H1 (cell line): ENCODE measurements around the gene CCDC86. TPM values are rescaled to one million over a fixed set of nuclear protein-coding genes. Genes with fewer than 3 reads are reported as not detected.

Source experiments
- CTCF ChIA-PET: fragments of 300-600 bp; sonication (Branson Sonifier 250); formaldehyde crosslinking; loops from one replicate; lab custom pipeline; 2021; ENCODE audit not compliant: partially characterized antibody; lab: Charles Lee
- POLR2A ChIA-PET: fragments of 300-600 bp; sonication (Branson Sonifier 250); formaldehyde crosslinking; loops from one replicate; lab custom pipeline; 2021; ENCODE audit warnings: inconsistent platforms; ENCODE audit not compliant: partially characterized antibody; lab: Charles Lee
- DNase-seq, 2 experiments: peaks; one replicate each; pipeline versions ENCODE4 v3.0.0 to v3.0.0-alpha.2; 2010 to 2022; ENCODE audit warnings: low spot score in 2 of 2, low read depth in 1 of 2, mixed read lengths in 1 of 2
- FAIRE-seq: peaks from 2 replicates; lab custom pipeline; 2011; peaks lifted over from hg19 to GRCh38; lab: Jason Lieb, UNC
- H2AFZ ChIP-seq: 2 replicates; pipeline ENCODE4 v1.8.1; 2012; ENCODE audit warnings: low read length, inconsistent platforms
- H2AK5ac ChIP-seq: 2 replicates; pipeline ENCODE4 v1.6.1; 2013; ENCODE audit warnings: low read depth, low read length
- H2BK120ac ChIP-seq: replicated peaks from 2 replicates; pipeline ENCODE3; 2013; ENCODE audit warnings: low read depth, low read length, inconsistent platforms
- H2BK12ac ChIP-seq: 2 replicates; pipeline ENCODE4 v1.6.1; 2013; ENCODE audit warnings: low read depth, low read length
- H2BK15ac ChIP-seq: 2 replicates; pipeline ENCODE4 v1.6.1; 2013; ENCODE audit warnings: low read length
- H2BK20ac ChIP-seq: 2 replicates; pipeline ENCODE4 v1.6.1; 2013; ENCODE audit warnings: low read length
- H2BK5ac ChIP-seq: 2 replicates; pipeline ENCODE4 v1.6.1; 2013; ENCODE audit warnings: low read depth, low read length
- H3K14ac ChIP-seq: 2 replicates; pipeline ENCODE4 v1.6.1; 2013; ENCODE audit warnings: inconsistent platforms; ENCODE audit not compliant: insufficient read length
- H3K18ac ChIP-seq: 2 replicates; pipeline ENCODE4 v1.6.1; 2013; ENCODE audit warnings: low read length; ENCODE audit errors: extremely low read depth
- H3K23ac ChIP-seq: 2 replicates; pipeline ENCODE4 v1.6.1; 2013; ENCODE audit warnings: inconsistent platforms; ENCODE audit not compliant: insufficient read length
- H3K23me2 ChIP-seq: 2 replicates; pipeline ENCODE4 v1.6.1; 2013; ENCODE audit warnings: low read depth, low read length
- H3K27ac ChIP-seq: 2 replicates; pipeline ENCODE4 v1.6.1; 2011; ENCODE audit warnings: low read depth, low read length, inconsistent platforms
- H3K27me3 ChIP-seq, 4 experiments: replicated peaks in 1 of 4; 1 replicate in 1 of 4; 2 replicates in 3 of 4; pipeline versions ENCODE4 v1.6.1 to v1.8.1; 2011 to 2013; ENCODE audit warnings: low read length in 3 of 4, mild to moderate bottlenecking in 3 of 4, inconsistent platforms in 2 of 4, mixed read lengths in 2 of 4, moderate library complexity in 1 of 4; ENCODE audit not compliant: control insufficient read depth in 3 of 4, insufficient read depth in 3 of 4; ENCODE audit errors: extremely low read depth in 1 of 4
- H3K36me3 ChIP-seq, 4 experiments: 2 replicates each; pipeline versions ENCODE4 v1.6.1 to v1.8.1; 2011 to 2013; ENCODE audit warnings: mild to moderate bottlenecking in 4 of 4, low read length in 3 of 4, moderate library complexity in 2 of 4, control low read depth in 1 of 4, inconsistent platforms in 1 of 4; ENCODE audit not compliant: insufficient read depth in 4 of 4, control insufficient read depth in 2 of 4
- H3K4ac ChIP-seq: replicated peaks from 2 replicates; pipeline ENCODE3; 2013; ENCODE audit warnings: low read length, low read depth, mixed read lengths, inconsistent platforms; ENCODE audit not compliant: insufficient read length
- H3K4me1 ChIP-seq, 4 experiments: replicated peaks in 1 of 4; 1 replicate in 1 of 4; 2 replicates in 3 of 4; pipeline versions ENCODE4 v1.6.1 to v1.8.1; 2011 to 2013; ENCODE audit warnings: low read length in 3 of 4, inconsistent platforms in 2 of 4, mixed read lengths in 1 of 4; ENCODE audit not compliant: insufficient read depth in 4 of 4, control insufficient read depth in 3 of 4
- H3K4me2 ChIP-seq, 2 experiments: 2 replicates each; pipeline versions ENCODE4 v1.6.1 to v1.8.1; 2011 to 2013; ENCODE audit warnings: low read depth in 2 of 2, low read length in 2 of 2, control low read depth in 1 of 2, inconsistent platforms in 1 of 2, mild to moderate bottlenecking in 1 of 2; ENCODE audit not compliant: insufficient read depth in 1 of 2
- H3K4me3 ChIP-seq, 4 experiments: fragments of 200-600, 300-600 bp in 1 of 4; sonication (generic), shearing (Covaris generic), sonication (Bioruptor Twin) in 1 of 4; 2 replicates each; pipeline versions ENCODE4 v1.5.1 to v1.8.1; 2011 to 2016; ENCODE audit warnings: low read length in 4 of 4, low read depth in 3 of 4, control low read depth in 2 of 4, inconsistent platforms in 2 of 4, mild to moderate bottlenecking in 2 of 4, mixed read lengths in 1 of 4, moderate library complexity in 1 of 4; ENCODE audit not compliant: insufficient read depth in 2 of 4; ENCODE audit errors: extremely low read depth in 1 of 4
- H3K56ac ChIP-seq: replicated peaks from 2 replicates; pipeline ENCODE3; 2013; ENCODE audit warnings: low read depth, mild to moderate bottlenecking, mixed read lengths, low read length, inconsistent platforms; ENCODE audit not compliant: insufficient read length
- H3K79me1 ChIP-seq: 2 replicates; pipeline ENCODE4 v1.6.1; 2013; ENCODE audit warnings: low read depth, low read length, control low read depth
- H3K79me2 ChIP-seq, 2 experiments: 2 replicates each; pipeline versions ENCODE4 v1.6.1 to v1.8.1; 2012 to 2013; ENCODE audit warnings: low read length in 2 of 2, mild to moderate bottlenecking in 2 of 2, inconsistent platforms in 1 of 2; ENCODE audit not compliant: insufficient read depth in 2 of 2, control insufficient read depth in 1 of 2
- H3K9ac ChIP-seq, 4 experiments: replicated peaks in 1 of 4; 1 replicate in 1 of 4; 2 replicates in 3 of 4; pipeline versions ENCODE4 v1.6.1 to v1.8.1; 2011 to 2013; ENCODE audit warnings: low read depth in 3 of 4, low read length in 3 of 4, control low read depth in 2 of 4, mild to moderate bottlenecking in 2 of 4, moderate library complexity in 2 of 4, inconsistent platforms in 1 of 4; ENCODE audit errors: extremely low read depth in 1 of 4
- H3K9me3 ChIP-seq, 2 experiments: 2 replicates each; pipeline versions ENCODE4 v1.6.1 to v1.8.1; 2012 to 2013; ENCODE audit warnings: mild to moderate bottlenecking in 2 of 2, moderate library complexity in 2 of 2, control low read depth in 1 of 2, inconsistent platforms in 1 of 2, low read depth in 1 of 2, low read length in 1 of 2, mixed read lengths in 1 of 2; ENCODE audit not compliant: insufficient read depth in 2 of 2
- H4K20me1 ChIP-seq, 2 experiments: replicated peaks in 1 of 2; 2 replicates each; pipeline versions ENCODE3 to v1.8.1; 2011 to 2013; ENCODE audit warnings: inconsistent platforms in 2 of 2, low read length in 2 of 2, mild to moderate bottlenecking in 1 of 2; ENCODE audit not compliant: insufficient read depth in 2 of 2, control insufficient read depth in 1 of 2
- H4K5ac ChIP-seq: 2 replicates; pipeline ENCODE4 v1.6.1; 2013; ENCODE audit warnings: low read length, low read depth, mixed read lengths, inconsistent platforms; ENCODE audit not compliant: insufficient read length
- H4K8ac ChIP-seq: 2 replicates; pipeline ENCODE4 v1.8.0; 2013; ENCODE audit warnings: mild to moderate bottlenecking, moderate library complexity, low read length, inconsistent platforms; ENCODE audit not compliant: insufficient read depth; ENCODE audit errors: extremely low read depth
- H4K91ac ChIP-seq: replicated peaks from 2 replicates; pipeline ENCODE3; 2013; ENCODE audit warnings: low read length, mixed read lengths, inconsistent platforms; ENCODE audit not compliant: insufficient read length
- BACH1 ChIP-seq: IDR thresholded peaks from 2 replicates; pipeline ENCODE4 v1.6.1; 2012; ENCODE audit warnings: low read length, improper control_type of control experiment
- EP300 ChIP-seq, 2 experiments: IDR thresholded peaks; 1 replicate in 1 of 2; 2 replicates in 1 of 2; pipeline ENCODE4 v1.6.1; 2011 to 2012; ENCODE audit warnings: low read depth in 2 of 2, low read length in 2 of 2, mild to moderate bottlenecking in 2 of 2, borderline replicate concordance in 1 of 2, inconsistent platforms in 1 of 2, moderate library complexity in 1 of 2
- KDM4A ChIP-seq: IDR thresholded peaks from one replicate; pipeline ENCODE4 v1.7.1; 2012; ENCODE audit warnings: low read depth, mild to moderate bottlenecking, moderate library complexity, low read length, inconsistent platforms; ENCODE audit not compliant: severe bottlenecking
- WGBS, 2 experiments: shearing (Covaris generic) in 1 of 2; methylation state at CpG; one replicate each; pipeline versions ENCODE4 v1.1.6 to v1.1.7; 2013 to 2015; ENCODE audit warnings: low lambda C conversion rate in 2 of 2, mixed read lengths in 2 of 2, inconsistent platforms in 1 of 2, low coverage in 1 of 2, missing lambda C conversion rate in 1 of 2; ENCODE audit not compliant: insufficient replicate concordance in 2 of 2, insufficient coverage in 1 of 2, insufficient read length in 1 of 2; ENCODE audit errors: extremely low coverage in 1 of 2, missing lambda C conversion rate in 1 of 2; 5-methylcytosine and 5-hydroxymethylcytosine counted together
- long read RNA-seq, 2 experiments: library from RNA in 1 of 2; library from capped mRNA in 1 of 2; stranded (forward); transcript quantifications; one replicate each; pipeline ENCODE4 v2.0.0, GENCODE V29; 2021; ENCODE audit warnings: inconsistent platforms in 1 of 2
- polyA minus RNA-seq, 3 experiments: library from RNA; depleted of rRNA, polyadenylated mRNA; stranded (reverse); fragments of >200 nt; gene quantifications; 1 replicate in 2 of 3; 2 replicates in 1 of 3; pipeline ENCODE4 v1.2.3, GENCODE V29; 2011
- polyA plus RNA-seq, 7 experiments: library from polyadenylated mRNA; depleted of rRNA in 3 of 7; stranded (reverse) in 5 of 7; unstranded in 2 of 7; fragments of >200 nt in 5 of 7; fragments of 200-250 nt in 2 of 7; gene quantifications; 1 replicate in 5 of 7; 2 replicates in 1 of 7; 4 replicates in 1 of 7; pipeline versions ENCODE4 v1.2.1 to v1.2.3, GENCODE V29; 2011 to 2013; ENCODE audit warnings: missing spikeins in 2 of 7, mixed read lengths in 2 of 7
- total RNA-seq: library from RNA; stranded (reverse); fragmentation: NEBNext Ultra II Directional; extraction: Animal tissue kit (Norgen Biotek cat#: 25700); gene quantifications from 2 replicates; pipeline ENCODE4 v1.2.1, GENCODE V29; 2021
- TF ChIP-seq, protein P1 (sequence below): IDR thresholded peaks from 2 replicates; pipeline ENCODE4 v1.6.1; 2012; ENCODE audit warnings: inconsistent platforms

The CCDC86 gene, protein sequence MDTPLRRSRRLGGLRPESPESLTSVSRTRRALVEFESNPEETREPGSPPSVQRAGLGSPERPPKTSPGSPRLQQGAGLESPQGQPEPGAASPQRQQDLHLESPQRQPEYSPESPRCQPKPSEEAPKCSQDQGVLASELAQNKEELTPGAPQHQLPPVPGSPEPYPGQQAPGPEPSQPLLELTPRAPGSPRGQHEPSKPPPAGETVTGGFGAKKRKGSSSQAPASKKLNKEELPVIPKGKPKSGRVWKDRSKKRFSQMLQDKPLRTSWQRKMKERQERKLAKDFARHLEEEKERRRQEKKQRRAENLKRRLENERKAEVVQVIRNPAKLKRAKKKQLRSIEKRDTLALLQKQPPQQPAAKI
- total RNA-seq (76.4 and 77.1 TPM in 2 replicates), polyA plus RNA-seq (2011; rRNA removed) (37.7 and 55.6 TPM in 2 replicates), polyA minus RNA-seq (2011; rRNA and poly(A)+ RNA removed) (16.5 and 24.7 TPM in 2 replicates)
- polyA plus RNA-seq (2011; cell fraction: cytosol; rRNA removed), result 40.1 TPM
- 113 TPM for polyA plus RNA-seq (2011; cell fraction: nucleus; rRNA removed)
- polyA plus RNA-seq (2012, experiment 1 of 2), result 53.8 to 65.2 TPM (median 57.5 TPM) in 4 replicates
- 68.7 TPM for polyA plus RNA-seq (2012, experiment 2 of 2)
- polyA plus RNA-seq (2013, experiment 1 of 2), result 53.1 TPM
- 54.7 TPM for polyA plus RNA-seq (2013, experiment 2 of 2)
- polyA minus RNA-seq (2011; cell fraction: cytosol; rRNA and poly(A)+ RNA removed), result 25.7 TPM
- 23.8 TPM for polyA minus RNA-seq (2011; cell fraction: nucleus; rRNA and poly(A)+ RNA removed)
- long read RNA-seq, experiment 1, transcript CCDC86-204 (3 exons, 2,567 nt), result minor isoform, 17 of 78 reads
- long read RNA-seq, experiment 1, transcript CCDC86-201 (4 exons, 1,893 nt), result major isoform, 31 of 78 reads
- long read RNA-seq, experiment 1, partial matches to known transcripts, result 25 of 78 reads
- long read RNA-seq, experiment 1, other reads (novel, unspliced or antisense), result 5 of 78 reads
- long read RNA-seq, experiment 2, transcript CCDC86-204 (3 exons, 2,567 nt), result minor isoform, 6 of 93 reads
- long read RNA-seq, experiment 2, transcript CCDC86-201 (4 exons, 1,893 nt), result major isoform, 86 of 93 reads
- long read RNA-seq, experiment 2, partial matches to known transcripts, result 0 of 93 reads
- long read RNA-seq, experiment 2, other reads (novel, unspliced or antisense), result 0 of 93 reads

DNA sequence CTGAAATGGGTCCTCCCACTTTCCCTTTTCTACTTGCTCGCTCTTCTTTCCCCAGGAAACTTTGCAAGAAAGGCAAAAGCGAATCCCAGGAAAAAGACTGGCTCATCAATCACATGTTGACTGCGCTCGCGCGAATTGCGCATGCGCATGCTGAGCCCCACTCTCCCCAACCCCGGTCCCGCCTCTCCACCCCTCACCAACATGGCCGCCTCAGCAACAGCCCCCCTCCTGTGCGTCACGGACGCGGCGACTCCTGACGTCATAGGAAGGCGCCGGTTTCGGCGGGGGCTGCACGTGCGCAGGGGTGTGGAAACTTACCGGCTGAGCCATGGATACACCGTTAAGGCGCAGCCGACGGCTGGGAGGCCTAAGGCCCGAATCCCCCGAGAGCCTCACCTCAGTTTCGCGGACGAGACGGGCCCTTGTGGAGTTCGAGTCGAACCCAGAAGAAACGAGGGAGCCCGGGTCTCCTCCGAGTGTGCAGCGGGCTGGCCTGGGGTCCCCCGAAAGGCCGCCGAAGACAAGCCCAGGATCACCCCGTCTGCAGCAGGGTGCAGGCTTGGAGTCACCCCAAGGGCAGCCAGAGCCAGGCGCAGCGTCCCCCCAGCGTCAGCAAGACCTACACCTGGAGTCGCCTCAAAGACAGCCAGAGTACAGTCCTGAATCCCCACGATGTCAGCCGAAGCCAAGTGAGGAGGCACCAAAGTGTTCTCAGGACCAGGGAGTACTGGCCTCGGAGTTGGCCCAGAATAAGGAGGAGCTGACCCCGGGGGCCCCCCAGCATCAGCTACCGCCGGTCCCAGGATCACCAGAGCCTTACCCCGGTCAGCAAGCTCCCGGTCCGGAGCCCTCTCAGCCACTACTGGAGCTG is at the start of gene CCDC86:
Gene CCDC86, plus strand, starts transcription at position 317 of the 871 bp plus-strand sequence. Its CDS starts 12 bp downstream, at position 329.
- Histone ChIP-seq H4K91ac (peak within 1 kb of the TSS; percentile 75), H2BK120ac (no peak within 1 kb of the TSS), H2BK5ac (peak within 1 kb of the TSS; percentile 83), H3K9me3 (no peaks in the 10 kb centered on the region), H2AFZ (peak within 1 kb of the TSS; percentile 78; the same call in 1 of the 2 replicates), H4K8ac (peak within 1 kb of the TSS; percentile 96), H3K79me1 (peaks cover 6% of the 10 kb centered on the region), H3K9ac (peak within 1 kb of the TSS in 3 of 4 experiments; percentile 65 to 88 (median 84); a peak in 6 of 7 replicates), H3K27ac (peak within 1 kb of the TSS; percentile 77; the same call in 1 of the 2 replicates), H3K27me3 (no peaks in the 10 kb centered on the region), H3K4me2 (peak within 1 kb of the TSS; percentile 89 to 99), H3K56ac (peak within 1 kb of the TSS; percentile 37), H3K23ac (no peak within 1 kb of the TSS), H4K20me1 (peaks cover 2 to 4% of the 10 kb centered on the region in 2 experiments), H2AK5ac (peak within 1 kb of the TSS; percentile 67), H3K79me2 (peaks cover 19 to 41% of the 10 kb centered on the region in 2 experiments), H2BK15ac (peak within 1 kb of the TSS; percentile 96; the same call in 1 of the 2 replicates), H3K18ac (peak within 1 kb of the TSS; percentile 93), H3K4me3 (peak within 1 kb of the TSS; percentile 79 to 92 (median 86)), H3K4ac (no peak within 1 kb of the TSS), H4K5ac (peak within 1 kb of the TSS; percentile 55), H3K14ac (no peak within 1 kb of the TSS), H3K23me2 (peaks cover 11% of the 10 kb centered on the region; the same call in 1 of the 2 replicates), H3K36me3 (no peaks in the 10 kb centered on the region; a peak in 1 of 8 replicates), H2BK12ac (peak within 1 kb of the TSS; percentile 89), H2BK20ac (no peak within 1 kb of the TSS), H3K4me1 (peaks cover 0 to 21% (median 7%) of the 10 kb centered on the region in 4 experiments; a peak in 6 of 7 replicates)
- ChIA-PET CTCF (interaction anchor here (0.6 to 18.0 kb wide), 10 partner anchors 8 to 682 kb away, joined by 3 to 522 read pairs (median 3); partner anchors contain the start of gene PRPF19), POLR2A (interaction anchor here (0.7 to 7.3 kb wide), 10 partner anchors 10 to 108 kb away, joined by 3 to 54 read pairs (median 3); partner anchors contain the start of genes PTGDR2 and ZP1)
- WGBS, 2 experiments, result 2% methylated on average over 49 of the region's 57 CpGs; no CpG with 5 or more reads in 1 of the 2 experiments
- DNase-seq (peak; percentile 95 to 100), FAIRE-seq (peak; percentile 58)
- peak in 1 of 2 experiments; percentile 76; a peak in 1 of 3 replicates for TF ChIP-seq EP300 (IDR thresholded peaks at IDR 0.05; ENCODE audit: borderline replicate concordance in 1 of 2, low read depth in 2 of 2, low read length in 2 of 2)
- peak; percentile 100 for TF ChIP-seq KDM4A
- TF ChIP-seq, protein P1, sequence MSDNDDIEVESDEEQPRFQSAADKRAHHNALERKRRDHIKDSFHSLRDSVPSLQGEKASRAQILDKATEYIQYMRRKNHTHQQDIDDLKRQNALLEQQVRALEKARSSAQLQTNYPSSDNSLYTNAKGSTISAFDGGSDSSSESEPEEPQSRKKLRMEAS, result peak; percentile 100
- 0 out of 2 replicates have a peak, but pooled peaks have one; percentile 23 for TF ChIP-seq BACH1
